Spinal cord (tissue), 10 donors: Measurements from ENCODE around the gene NDST3. TPM values are rescaled to one million over a fixed set of nuclear protein-coding genes. Genes with fewer than 3 reads are reported as not detected.
"Not testable (repeated sequence)": the region's sequence is repeated elsewhere in the genome, so short reads cannot be mapped to it uniquely, and the experiment has no call there.

Experiments
- DNase-seq, 6 donors: peaks; one replicate each; pipeline versions ENCODE4 v3.0.0 to v3.0.0-alpha.2; 2013 to 2015; ENCODE audit warnings: low spot score in 6 of 6, low read depth in 4 of 6
- H3K27ac ChIP-seq: one replicate; pipeline ENCODE4 v1.5.1; 2013; ENCODE audit warnings: low read depth, low read length, control low read depth
- H3K27me3 ChIP-seq: one replicate; pipeline ENCODE4 v1.6.1; 2013; ENCODE audit warnings: low read length; ENCODE audit not compliant: control insufficient read depth, insufficient read depth
- H3K36me3 ChIP-seq: one replicate; pipeline ENCODE4 v1.6.1; 2013; ENCODE audit warnings: low read length; ENCODE audit not compliant: control insufficient read depth, insufficient read depth
- H3K4me1 ChIP-seq: one replicate; pipeline ENCODE4 v1.6.1; 2013; ENCODE audit warnings: low read length; ENCODE audit not compliant: control insufficient read depth, insufficient read depth
- H3K4me3 ChIP-seq: one replicate; pipeline ENCODE4 v1.5.1; 2013; ENCODE audit warnings: low read depth, low read length, control low read depth
- H3K9me3 ChIP-seq: one replicate; pipeline ENCODE4 v1.6.1; 2013; ENCODE audit warnings: low read length; ENCODE audit not compliant: control insufficient read depth, insufficient read depth
- WGBS: methylation state at CpG from one replicate; pipeline ENCODE4 v1.1.5; 2013; ENCODE audit warnings: missing lambda C conversion rate; ENCODE audit not compliant: insufficient coverage; 5-methylcytosine and 5-hydroxymethylcytosine counted together
- polyA plus RNA-seq, 2 donors: library from polyadenylated mRNA; unstranded; fragments of 120-200 nt; gene quantifications; one replicate each; pipeline ENCODE4 v1.2.1, GENCODE V29; 2013; ENCODE audit not compliant: insufficient read length in 2 of 2
- total RNA-seq, 2 donors: library from RNA; depleted of rRNA in 1 of 2; stranded (reverse); fragments of 120-200 nt in 1 of 2; fragments of >200 nt in 1 of 2; gene quantifications; one replicate each; pipeline versions ENCODE4 v1.2.3 to v1.2.4, GENCODE V29; 2013 to 2014
- donor health status: healthy.

NDST3 gene
- total and polyA plus RNA-seq, 4 donors = 6.6 to 24.2 (median 9.8) TPM

DNA sequence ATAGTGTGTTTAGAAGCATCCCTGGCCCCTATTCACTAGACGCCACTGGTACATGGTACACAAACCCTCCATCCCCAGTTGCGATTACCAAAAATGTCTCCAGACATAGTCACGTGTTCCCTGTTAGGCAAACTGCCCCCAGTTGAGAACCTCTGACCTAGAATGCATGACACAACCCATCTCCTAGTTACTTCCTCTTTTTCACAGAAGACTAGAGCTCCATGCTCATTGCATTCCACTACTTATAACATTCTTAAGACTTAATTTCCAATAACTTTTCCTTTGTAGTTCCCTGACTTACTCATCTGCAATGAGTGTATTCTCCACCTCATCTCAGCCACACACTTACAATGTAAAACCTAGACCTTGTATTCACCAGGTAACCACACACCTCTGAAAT, 249.9 kb downstream of the NDST3 start:
- no peak overlapping the region for H3K4me3 ChIP-seq
- no peaks in the 10 kb centered on the region for H3K36me3 ChIP-seq
- WGBS = 95% methylated on average over 3 of the region's 3 CpGs
- no peaks in the 10 kb centered on the region for H3K9me3 ChIP-seq
- H3K27me3 ChIP-seq = no peaks in the 10 kb centered on the region
- H3K4me1 ChIP-seq = peaks cover 2% of the 10 kb centered on the region
- no peak overlapping the region for H3K27ac ChIP-seq
- no peak for DNase-seq

DNA sequence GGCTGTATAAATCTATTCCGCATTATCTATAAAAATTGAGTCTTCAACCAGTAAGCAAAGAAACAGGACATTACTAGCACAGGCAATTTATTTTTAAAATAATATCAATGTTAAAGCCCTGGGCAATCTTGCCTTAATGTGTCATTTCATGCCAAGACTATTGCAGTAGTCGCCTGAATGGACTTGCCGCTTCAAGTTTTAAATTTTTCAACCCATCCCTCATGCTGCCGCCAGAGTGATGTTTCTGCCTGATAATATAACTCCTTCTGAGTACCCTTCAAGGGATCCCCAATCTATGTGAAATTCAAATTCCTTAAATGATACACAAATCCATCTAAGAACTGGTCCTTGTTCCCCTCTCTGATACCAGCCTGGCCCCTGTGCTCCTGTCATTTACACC, 251.6 kb downstream of the NDST3 start:
- Histone ChIP-seq H3K27me3 (no peaks in the 10 kb centered on the region), H3K9me3 (no peaks in the 10 kb centered on the region), H3K4me3 (no peak overlapping the region), H3K27ac (no peak overlapping the region), H3K4me1 (peaks cover 2% of the 10 kb centered on the region), H3K36me3 (no peaks in the 10 kb centered on the region)
- no peak for DNase-seq
- WGBS = 93% methylated on average over 3 of the region's 4 CpGs

DNA sequence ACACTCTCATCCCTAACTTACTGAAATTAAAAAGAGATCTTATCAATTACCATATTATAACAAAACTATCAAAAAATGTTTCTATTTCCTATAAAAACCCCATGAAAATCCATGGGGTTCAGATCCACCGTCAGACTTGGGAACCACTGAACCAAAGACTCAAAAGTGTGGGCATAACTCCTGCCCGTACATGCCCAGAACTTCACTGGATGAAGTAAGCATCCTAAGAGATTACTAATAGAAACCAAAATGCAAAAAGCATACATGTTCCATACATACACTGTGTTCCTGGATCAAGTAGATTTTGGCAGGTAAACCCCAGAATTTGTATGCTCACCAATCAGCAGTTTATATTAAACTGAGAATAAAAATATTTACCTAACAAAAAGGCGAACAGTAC, 252.4 kb downstream of the NDST3 start:
- 100% methylated on average over 2 of the region's 3 CpGs for WGBS
- Histone ChIP-seq H3K4me1 (peaks cover 2% of the 10 kb centered on the region), H3K9me3 (no peaks in the 10 kb centered on the region), H3K36me3 (no peaks in the 10 kb centered on the region), H3K4me3 (no peak overlapping the region), H3K27ac (no peak overlapping the region), H3K27me3 (no peaks in the 10 kb centered on the region)
- DNase-seq = no peak

- no peaks in the 10 kb centered on the region for H3K4me1 ChIP-seq
- no peak for DNase-seq
These were observed 253.6 kb downstream of the NDST3 start for GRCh38 chr4:118287711-118288451.

GRCh38 chr4:118289794-118290193, 255.5 kb downstream of the NDST3 start:
- H3K27me3 ChIP-seq = no peaks in the 10 kb centered on the region
- H3K9me3 ChIP-seq = no peaks in the 10 kb centered on the region
- H3K4me3 ChIP-seq = no peak overlapping the region
- H3K4me1 ChIP-seq = no peaks in the 10 kb centered on the region
- no peaks in the 10 kb centered on the region for H3K36me3 ChIP-seq
- H3K27ac ChIP-seq = no peak overlapping the region
- no CpG with 5 or more reads among the region's 1 CpG for WGBS
- peak in 1 of 6 donors; percentile 16 for DNase-seq

More at GRCh38 chr4:118287711-118288451, 253.6 kb downstream of the NDST3 start:
- Histone ChIP-seq H3K27me3 (no peaks in the 10 kb centered on the region), H3K9me3 (no peaks in the 10 kb centered on the region), H3K4me3 (no peak overlapping the region), H3K36me3 (no peaks in the 10 kb centered on the region), H3K27ac (no peak overlapping the region)
- no CpG with 5 or more reads among the region's 2 CpGs for WGBS

- Histone ChIP-seq H3K4me1 (no peaks in the 10 kb centered on the region), H3K36me3 (no peaks in the 10 kb centered on the region), H3K4me3 (no peak overlapping the region), H3K27me3 (no peaks in the 10 kb centered on the region), H3K9me3 (no peaks in the 10 kb centered on the region), H3K27ac (no peak overlapping the region)
- WGBS = 69% methylated on average over 1 of the region's 2 CpGs
- DNase-seq = no peak
These were observed 256.7 kb downstream of the NDST3 start for GRCh38 chr4:118290951-118291350.

DNA sequence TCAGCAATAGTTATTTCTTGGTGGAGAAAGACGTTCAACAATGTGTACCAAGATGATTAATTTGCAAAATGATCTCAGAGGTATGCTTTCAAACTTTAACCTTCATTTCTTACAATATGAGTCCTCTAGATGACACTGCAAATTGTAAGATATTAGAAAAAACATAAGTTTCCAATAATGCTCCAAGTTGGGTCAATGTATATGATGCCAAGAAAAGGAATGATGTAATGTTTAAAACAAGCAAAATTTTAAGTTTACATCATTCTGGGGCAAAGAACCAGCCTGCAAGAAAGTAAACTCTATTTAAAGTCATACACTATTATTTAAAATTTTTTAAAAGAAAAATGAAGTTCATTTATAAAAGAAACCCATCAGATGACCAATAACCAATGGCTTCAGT, 262.4 kb downstream of the NDST3 start:
- Histone ChIP-seq H3K4me3 (no peak overlapping the region), H3K36me3 (no peaks in the 10 kb centered on the region), H3K9me3 (no peaks in the 10 kb centered on the region), H3K27ac (no peak overlapping the region), H3K27me3 (no peaks in the 10 kb centered on the region), H3K4me1 (no peaks in the 10 kb centered on the region)
- WGBS = no CpG with 5 or more reads among the region's 1 CpG
- no peak for DNase-seq

- H3K4me1 ChIP-seq, H3K36me3 ChIP-seq, H3K27me3 ChIP-seq, H3K9me3 ChIP-seq, DNase-seq, H3K27ac ChIP-seq, H3K4me3 ChIP-seq: not testable (repeated sequence)
- no CpG with 5 or more reads among the region's 6 CpGs for WGBS
These were observed 265.3 kb downstream of the NDST3 start for GRCh38 chr4:118299619-118300018.

DNA sequence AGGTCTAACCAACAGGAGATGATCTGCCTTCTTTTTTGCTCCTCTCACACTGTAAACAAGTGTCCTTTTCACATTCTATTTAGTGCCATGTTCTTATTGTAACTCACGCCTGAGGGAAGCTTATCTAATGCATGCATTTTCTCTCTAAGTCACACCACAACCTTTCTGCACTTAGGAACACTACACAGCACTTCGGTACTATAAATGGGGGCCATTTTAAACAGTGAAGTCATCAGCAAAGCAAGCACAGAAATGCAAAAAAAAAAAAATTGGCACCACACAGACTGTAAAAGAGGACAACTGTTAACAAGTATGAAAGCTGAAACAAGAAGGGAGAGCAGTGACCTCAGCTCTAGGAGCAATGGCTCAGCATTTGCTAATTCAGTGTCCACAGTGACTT, 273.4 kb downstream of the NDST3 start:
- 83% methylated on average over 1 of the region's 2 CpGs for WGBS
- Histone ChIP-seq H3K27ac (no peak overlapping the region), H3K4me1 (no peaks in the 10 kb centered on the region), H3K36me3 (no peaks in the 10 kb centered on the region), H3K27me3 (no peaks in the 10 kb centered on the region), H3K4me3 (no peak overlapping the region), H3K9me3 (no peaks in the 10 kb centered on the region)
- DNase-seq = peak in 2 of 6 donors; percentile 14 to 25
